ENCODE data around the gene C4A. TPM values are rescaled to one million over a fixed set of nuclear protein-coding genes. Genes with fewer than 3 reads are reported as not detected.
A peak's percentile ranks its signal among the peaks of the same experiment; 100 is the strongest.

The C4A gene
- total and polyA plus RNA-seq, 7 donors, result 3.0 to 13.2 (median 5.6) TPM

DNA sequence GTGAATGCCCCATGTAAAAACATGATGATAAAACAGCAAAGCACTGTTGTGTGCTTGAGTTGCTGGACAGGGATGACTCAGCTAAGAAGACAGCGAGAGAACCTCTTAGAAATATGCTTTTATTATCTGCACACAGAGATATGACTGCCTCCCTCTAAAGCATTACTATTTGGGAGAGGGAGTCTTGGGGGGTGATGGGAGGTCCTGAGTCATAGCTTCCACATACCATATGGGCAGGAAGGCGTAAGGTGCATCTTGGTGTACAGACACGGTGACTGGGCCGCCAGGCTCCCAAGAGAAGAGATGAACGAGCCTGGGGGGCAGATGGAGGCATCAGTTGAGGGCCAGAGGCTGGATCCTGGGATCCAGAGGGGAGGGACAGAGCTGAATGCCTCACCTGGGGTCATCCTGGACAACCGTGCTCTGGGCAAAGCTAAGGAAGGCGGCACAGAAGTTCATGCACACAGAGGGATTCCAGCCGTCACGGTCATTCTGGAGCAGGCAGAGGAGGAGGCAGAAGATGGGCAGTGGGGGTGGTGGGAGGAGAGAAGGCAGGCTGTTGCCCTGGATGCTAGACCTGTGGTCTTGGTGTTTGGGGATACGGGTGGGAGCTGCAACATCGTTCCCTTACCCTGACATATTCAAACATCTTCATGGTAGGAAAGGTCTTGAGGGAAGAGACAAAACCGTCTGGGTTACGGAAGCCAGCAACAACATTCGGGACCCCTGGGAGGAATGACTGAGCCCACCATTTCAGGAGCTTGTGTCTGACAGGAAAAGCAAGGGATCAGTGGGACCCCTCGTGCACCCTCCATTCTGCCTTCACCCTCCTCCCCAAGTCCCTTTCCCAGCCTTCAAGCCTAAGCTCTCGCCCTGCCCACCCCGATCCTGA is 11.9 kb upstream of the C4A start:
- TF ChIP-seq, protein P1, sequence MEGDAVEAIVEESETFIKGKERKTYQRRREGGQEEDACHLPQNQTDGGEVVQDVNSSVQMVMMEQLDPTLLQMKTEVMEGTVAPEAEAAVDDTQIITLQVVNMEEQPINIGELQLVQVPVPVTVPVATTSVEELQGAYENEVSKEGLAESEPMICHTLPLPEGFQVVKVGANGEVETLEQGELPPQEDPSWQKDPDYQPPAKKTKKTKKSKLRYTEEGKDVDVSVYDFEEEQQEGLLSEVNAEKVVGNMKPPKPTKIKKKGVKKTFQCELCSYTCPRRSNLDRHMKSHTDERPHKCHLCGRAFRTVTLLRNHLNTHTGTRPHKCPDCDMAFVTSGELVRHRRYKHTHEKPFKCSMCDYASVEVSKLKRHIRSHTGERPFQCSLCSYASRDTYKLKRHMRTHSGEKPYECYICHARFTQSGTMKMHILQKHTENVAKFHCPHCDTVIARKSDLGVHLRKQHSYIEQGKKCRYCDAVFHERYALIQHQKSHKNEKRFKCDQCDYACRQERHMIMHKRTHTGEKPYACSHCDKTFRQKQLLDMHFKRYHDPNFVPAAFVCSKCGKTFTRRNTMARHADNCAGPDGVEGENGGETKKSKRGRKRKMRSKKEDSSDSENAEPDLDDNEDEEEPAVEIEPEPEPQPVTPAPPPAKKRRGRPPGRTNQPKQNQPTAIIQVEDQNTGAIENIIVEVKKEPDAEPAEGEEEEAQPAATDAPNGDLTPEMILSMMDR (IDR thresholded peaks at IDR 0.05), result no peak
- DNase-seq, result no peak
- Histone ChIP-seq H3K27ac (peak overlapping the region; percentile 96), H3K9me3 (no peaks in the 10 kb centered on the region), H3K36me3 (ENCODE audit: insufficient read depth in 1 of 2, low read depth in 1 of 2) (peaks cover 5 to 62% of the 10 kb centered on the region in 2 donors), H3K27me3 (ENCODE audit: insufficient read depth in 3 of 3, low read length in 2 of 3) (no peaks in the 10 kb centered on the region), H3K4me1 (peaks cover 19% of the 10 kb centered on the region), H3K4me3 (peak overlapping the region; percentile 95)
- intact Hi-C loops (cut with DNase I), result loop anchor here in 1 of 2 donors (10.0 kb wide), 1 partner anchor 425 kb away; the partner anchor contains the start of genes ATP6V1G2, DDX39B and NFKBIL1
- 64 to 71% (median 65%) methylated on average over 17 of the region's 17 CpGs for WGBS, 3 donors
- ATAC-seq, result no peak

DNA sequence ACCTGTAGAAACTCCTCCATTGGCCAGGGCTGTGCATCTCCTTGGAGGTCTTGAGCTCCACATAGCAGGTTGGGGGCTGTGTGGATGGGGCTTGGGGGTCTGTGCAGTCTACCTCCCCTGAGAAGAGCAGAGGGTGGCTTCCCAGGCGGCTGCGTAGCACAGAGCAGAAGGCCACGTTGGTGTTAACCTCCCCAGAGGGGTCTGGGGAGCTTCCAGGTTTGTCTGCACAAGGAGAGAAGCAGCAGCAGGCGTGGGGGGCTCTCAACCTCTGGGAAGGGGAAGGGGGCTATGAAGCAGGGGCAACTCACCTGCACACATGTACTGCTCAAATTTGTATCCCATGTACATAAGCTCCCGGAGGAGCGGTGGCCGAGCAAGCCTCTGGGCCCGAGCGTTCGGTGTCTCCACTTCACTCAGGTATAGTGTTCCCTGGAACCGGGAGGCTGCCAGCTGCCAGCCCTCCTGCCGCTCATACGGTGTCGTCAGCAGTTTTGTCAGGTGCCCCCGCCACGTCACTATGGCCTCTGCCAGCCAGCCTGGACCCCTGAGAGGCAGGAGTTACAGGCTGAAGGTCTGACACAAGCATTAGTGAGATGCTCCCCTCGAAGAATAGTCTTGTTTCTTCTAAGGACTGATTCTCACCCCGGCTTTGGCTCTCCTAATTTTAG is 11.1 kb upstream of the C4A start:
- DNase-seq (peak in 1 of 2 donors; percentile 61), ATAC-seq (peak in 2 of 4 donors; percentile 7 to 9)
- H3K27ac ChIP-seq, result peak overlapping the region; percentile 96
- intact Hi-C loops (cut with DNase I), result no loop called here
- peaks cover 19% of the 10 kb centered on the region for H3K4me1 ChIP-seq
- H3K9me3 ChIP-seq, result no peaks in the 10 kb centered on the region
- H3K36me3 ChIP-seq (ENCODE audit: insufficient read depth in 1 of 2, low read depth in 1 of 2), result peaks cover 2 to 55% of the 10 kb centered on the region in 2 donors
- TF ChIP-seq, protein P1 (IDR thresholded peaks at IDR 0.05), result no peak
- no peaks in the 10 kb centered on the region for H3K27me3 ChIP-seq (ENCODE audit: insufficient read depth in 3 of 3, low read length in 2 of 3)
- H3K4me3 ChIP-seq, result peak overlapping the region; percentile 95
- 47 to 73% (median 49%) methylated on average over 14 to 18 of the region's 18 CpGs for WGBS, 3 donors

DNA sequence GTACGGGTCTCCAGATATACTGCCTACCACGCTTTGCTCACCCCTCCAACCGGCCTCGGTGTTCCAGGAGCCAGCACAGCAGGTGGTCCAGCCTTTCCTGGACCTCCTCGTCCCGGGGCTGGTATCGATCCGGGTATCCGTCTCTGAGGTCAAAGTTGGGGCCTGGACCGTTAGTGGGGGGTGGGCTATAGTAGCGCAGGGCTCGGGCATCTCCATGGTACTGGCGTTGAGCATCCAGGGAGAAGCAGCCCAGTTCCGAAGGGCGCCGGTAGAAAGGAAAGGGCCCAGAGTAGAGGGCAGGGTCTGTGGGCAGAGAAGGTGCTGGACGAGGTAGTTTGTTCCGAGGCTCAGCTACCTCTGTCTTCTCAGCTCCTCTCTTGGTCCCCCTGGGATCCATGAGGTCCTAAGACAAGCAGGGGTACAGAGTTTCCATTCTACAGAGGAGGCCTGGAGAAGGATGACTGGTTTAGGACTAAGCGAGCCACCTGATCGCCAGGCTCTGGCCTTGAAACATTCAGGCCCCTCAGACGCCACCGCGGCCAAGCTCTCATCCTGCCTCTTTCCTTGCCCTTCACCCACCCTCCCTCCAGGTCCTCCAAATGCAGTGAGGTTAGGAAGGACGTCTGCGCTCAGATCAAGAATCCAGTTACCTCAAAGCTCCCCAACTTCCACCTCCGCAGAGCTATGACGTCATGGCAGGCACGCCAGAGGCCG is 10.4 kb upstream of the C4A start:
- DNase-seq, result no peak
- no peaks in the 10 kb centered on the region for H3K27me3 ChIP-seq (ENCODE audit: insufficient read depth in 3 of 3, low read length in 2 of 3)
- TF ChIP-seq, protein P1 (IDR thresholded peaks at IDR 0.05), result no peak
- intact Hi-C loops (cut with DNase I), result no loop called here
- ATAC-seq, result peak; percentile 0 to 36 (median 18)
- 16 to 21% (median 19%) methylated on average over 28 to 29 of the region's 29 CpGs for WGBS, 3 donors
- no peaks in the 10 kb centered on the region for H3K9me3 ChIP-seq
- peaks cover 19% of the 10 kb centered on the region for H3K4me1 ChIP-seq
- peak overlapping the region; percentile 96 for H3K27ac ChIP-seq
- H3K4me3 ChIP-seq, result peak overlapping the region; percentile 95
- H3K36me3 ChIP-seq (ENCODE audit: insufficient read depth in 1 of 2, low read depth in 1 of 2), result peaks cover 0 to 48% of the 10 kb centered on the region in 2 donors

DNA sequence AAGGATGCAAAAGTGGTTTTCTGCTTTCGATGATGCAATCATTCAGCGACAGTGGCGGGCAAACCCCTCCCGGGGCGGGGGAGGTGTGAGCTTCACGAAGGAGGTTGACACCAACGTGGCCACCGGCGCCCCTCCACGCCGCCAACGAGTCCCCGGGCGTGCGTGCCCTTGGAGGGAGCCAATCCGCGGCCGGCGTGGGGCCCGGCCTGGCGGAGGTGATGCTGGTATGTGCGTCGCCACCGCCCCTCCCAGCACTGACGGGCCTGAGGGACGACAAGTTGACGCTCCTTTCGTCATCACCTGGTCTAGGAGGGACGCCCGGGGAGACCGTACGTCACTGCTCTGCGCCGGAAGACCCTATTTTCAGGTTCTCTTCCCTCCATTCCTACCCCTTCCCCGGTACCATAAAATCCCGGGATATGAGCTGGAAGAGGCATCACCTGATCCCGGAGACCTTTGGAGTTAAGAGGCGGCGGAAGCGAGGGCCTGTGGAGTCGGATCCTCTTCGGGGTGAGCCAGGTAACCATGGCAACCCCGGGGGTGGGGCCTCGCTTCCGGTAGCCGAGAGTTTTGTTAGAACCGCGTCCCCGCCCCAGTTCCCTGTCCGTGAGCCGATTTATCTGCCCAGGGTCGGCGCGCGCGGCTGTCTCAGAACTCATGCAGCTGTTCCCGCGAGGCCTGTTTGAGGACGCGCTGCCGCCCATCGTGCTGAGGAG is 9.7 kb upstream of the C4A start, which contains the start of gene DXO:
Gene DXO (minus strand): TSS at position 146 of the 716 bp plus-strand sequence. CDS start 463 bp downstream, outside the sequence.
- intact Hi-C loops (cut with DNase I), result no loop called here
- Histone ChIP-seq H3K4me3 (peak within 1 kb of the TSS; percentile 95), H3K27ac (peak within 1 kb of the TSS; percentile 96), H3K9me3 (no peaks in the 10 kb centered on the region), H3K36me3 (ENCODE audit: insufficient read depth in 1 of 2, low read depth in 1 of 2) (peaks cover 0 to 40% of the 10 kb centered on the region in 2 donors), H3K27me3 (ENCODE audit: insufficient read depth in 3 of 3, low read length in 2 of 3) (no peaks in the 10 kb centered on the region), H3K4me1 (peaks cover 19% of the 10 kb centered on the region)
- TF ChIP-seq, protein P1 (IDR thresholded peaks at IDR 0.05), result no peak
- 0% methylated on average over 60 to 62 of the region's 62 CpGs for WGBS, 3 donors
- peak; percentile 96 to 97 for DNase-seq
- peak; percentile 95 to 96 (median 96) for ATAC-seq
